Brain pericyte (primary cell): Measurements from ENCODE around the gene CPED1.
"Not testable (repeated sequence)": the region's sequence is repeated elsewhere in the genome, so short reads cannot be mapped to it uniquely, and the experiment has no call there.

Experiments
- DNase-seq: peaks from one replicate; pipeline ENCODE4 v3.0.0-alpha.2; 2012; ENCODE audit warnings: low read depth, low spot score

Gene CPED1

GRCh38 chr7:121313793-121314676 lies 325.5 kb downstream of the CPED1 start:
- no peak for DNase-seq

DNA sequence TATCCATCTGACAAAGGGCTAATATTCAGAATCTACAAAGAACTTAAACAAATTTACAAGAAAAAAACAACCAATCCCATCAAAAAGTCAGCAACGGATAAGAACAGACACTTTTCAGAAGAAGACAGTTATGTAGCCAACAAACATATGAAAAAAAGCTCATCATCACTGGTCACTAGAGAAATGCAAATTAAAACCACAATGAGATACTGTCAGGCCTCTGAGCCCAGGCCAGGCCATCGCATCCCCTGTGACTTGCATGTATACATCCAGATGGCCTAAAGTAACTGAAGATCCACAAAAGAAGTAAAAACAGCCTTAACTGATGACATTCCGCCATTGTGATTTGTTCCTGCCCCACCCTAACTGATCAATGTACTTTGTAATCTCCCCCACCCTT lies 326.7 kb downstream of the CPED1 start:
- not testable (repeated sequence) for DNase-seq

GRCh38 chr7:121322460-121322859 lies 333.9 kb downstream of the CPED1 start:
- DNase-seq = no peak

DNA sequence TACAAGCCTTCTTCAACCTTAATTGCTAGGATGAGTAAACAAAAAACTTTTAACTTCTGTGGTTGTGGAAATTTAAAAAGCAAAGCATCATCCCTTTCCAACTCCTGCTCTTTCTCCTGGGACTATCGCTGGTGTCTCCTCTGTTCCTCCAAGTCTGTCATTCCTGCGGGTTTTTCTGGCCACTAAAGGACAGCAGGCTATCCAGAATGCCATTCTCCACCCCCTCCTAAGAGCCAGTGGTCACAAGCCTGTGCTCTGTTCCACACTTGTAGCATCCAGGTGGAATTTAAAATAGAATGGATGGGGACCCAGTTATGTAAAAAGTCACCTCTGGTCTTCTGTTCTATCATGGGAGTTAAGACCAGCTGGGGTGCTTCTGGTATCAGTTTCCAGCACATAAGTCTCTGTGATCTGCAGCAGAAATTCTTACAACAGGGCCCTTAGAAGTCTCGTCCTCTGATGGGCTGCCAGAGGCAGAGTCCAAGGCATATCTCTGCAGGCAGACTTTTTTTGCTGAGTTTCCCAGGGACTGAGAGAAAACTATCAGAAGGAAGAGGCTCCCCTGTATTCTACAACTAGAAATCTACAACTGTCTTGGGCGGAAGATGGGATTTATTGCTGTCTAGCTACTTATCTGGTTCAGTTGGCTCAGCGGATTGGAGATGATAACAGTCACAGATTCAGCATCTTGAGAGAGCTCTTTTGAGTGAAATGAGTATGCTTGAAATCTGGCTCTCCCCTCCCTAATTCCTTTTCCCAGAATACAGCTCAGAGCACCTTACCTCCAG lies 335.2 kb downstream of the CPED1 start:
- DNase-seq = no peak

DNA sequence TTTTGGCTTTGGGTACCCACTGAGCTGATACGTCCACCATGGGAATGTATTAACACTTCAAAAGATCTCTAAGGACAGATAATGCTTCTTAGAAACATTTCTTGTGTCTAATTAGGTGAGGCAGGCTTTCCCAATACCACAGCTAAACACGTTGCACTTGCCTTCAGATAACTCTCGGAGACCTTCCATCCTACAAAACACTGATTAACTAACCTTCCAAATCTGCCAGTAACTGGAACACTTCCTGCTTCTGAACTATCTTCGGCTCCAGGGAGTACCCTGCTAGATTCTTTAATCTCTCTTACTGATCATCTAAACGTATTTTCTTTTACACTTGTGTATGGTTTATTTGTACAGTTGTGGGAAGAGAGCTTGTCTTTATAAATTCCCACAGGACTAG lies 339.2 kb downstream of the CPED1 start:
- no peak for DNase-seq

DNA sequence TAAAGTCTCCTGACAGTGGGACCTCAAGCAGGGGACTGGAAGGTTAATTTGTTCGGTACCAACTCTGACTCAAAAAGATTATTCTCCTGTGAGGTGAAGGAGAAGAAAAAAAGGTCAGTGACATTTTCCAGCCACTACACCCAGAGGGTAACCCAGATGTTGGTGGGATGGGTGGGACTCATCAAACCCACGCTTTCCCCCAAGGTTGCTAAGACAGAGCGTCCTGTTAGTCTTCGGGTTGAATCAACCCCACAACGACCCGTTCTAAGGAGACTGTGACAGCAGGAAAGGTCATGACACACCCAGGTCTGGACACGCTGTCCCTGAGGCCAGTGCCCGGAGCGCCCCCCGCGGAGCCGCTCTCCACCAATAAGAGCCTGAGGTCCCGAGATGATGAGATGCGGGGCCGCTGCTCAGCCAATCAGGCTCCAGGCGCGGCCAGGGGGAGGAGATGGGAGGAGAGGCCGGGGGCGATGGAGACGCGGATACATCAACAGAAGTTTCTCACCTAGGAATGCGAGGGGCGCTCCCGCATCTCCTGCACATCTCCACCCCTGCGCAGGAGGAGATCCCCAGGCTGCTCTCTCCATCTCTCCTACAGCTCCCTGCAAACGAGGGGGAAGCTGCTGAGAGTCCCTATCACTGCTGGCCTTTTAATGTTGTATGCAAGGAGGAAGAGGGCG lies 340.1 kb downstream of the CPED1 start, which contains the start of gene WNT16:
WNT16 (plus strand) TSS at position 493 of the 683 bp plus-strand sequence. CDS start 293 bp downstream, outside the sequence.
- DNase-seq = no peak

- no peak for DNase-seq
Observed at GRCh38 chr7:121329191-121330052, 340.9 kb downstream of the CPED1 start.

- DNase-seq = peak; percentile 60
Observed at GRCh38 chr7:121330053-121330833, 341.7 kb downstream of the CPED1 start.

- no peak for DNase-seq
Observed at GRCh38 chr7:121331048-121331447, 342.5 kb downstream of the CPED1 start.

- DNase-seq = no peak
Observed at GRCh38 chr7:121331574-121331973, 343.1 kb downstream of the CPED1 start.

GRCh38 chr7:121334376-121334775 lies 345.9 kb downstream of the CPED1 start:
- DNase-seq = no peak

DNA sequence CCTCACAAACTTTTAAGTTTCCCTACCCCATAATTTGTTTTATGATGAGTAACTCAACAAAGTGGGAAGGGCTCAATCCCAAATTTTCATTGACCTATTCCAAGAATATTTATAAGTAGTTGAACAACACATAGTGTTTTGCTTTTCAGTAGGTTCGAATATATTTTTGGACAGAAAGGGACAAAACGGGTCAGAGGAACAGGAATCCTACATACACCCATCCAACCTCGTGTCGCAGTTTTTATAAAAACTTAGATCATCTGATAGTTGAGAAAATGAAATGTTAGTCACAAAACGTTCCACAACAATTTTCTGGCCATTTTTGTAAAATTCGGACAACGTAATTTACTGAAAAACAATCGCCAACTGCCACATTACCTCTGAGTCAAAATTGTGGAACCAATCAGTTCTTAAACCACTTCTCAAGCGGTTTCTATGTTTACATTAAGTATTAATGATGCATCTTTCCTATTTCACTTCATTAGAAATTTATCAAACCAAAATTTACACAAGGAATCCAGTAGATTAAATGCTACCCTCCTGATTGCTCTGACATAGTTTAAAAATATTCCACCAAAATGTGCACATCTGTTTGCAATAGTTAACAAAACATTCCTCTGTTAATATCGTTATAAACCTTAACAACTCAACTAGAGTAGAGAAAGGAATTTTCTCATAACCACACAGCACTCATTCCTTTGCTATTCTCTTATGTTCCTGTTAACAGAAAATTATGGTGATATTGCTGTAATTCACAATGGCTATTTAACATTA lies 346.6 kb downstream of the CPED1 start:
- DNase-seq = no peak

DNA sequence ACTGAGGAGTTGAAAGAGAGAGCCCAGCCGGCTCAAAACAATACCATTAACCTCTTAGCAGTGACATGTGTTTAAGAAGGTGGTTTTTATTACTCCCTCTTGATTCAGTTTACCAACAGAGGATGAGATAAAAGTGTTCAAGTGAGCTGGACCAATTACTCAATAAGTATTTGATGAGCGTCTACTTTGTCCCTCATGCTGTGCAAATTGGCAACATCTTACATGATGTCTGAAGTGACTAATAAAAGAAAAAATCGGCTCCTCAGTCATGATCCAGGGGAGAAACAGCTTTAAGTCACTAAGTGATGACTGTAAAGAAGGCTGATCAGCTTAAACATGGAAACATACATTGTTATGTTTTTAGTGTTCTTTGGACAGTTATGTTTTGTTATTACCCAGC lies 348.1 kb downstream of the CPED1 start:
- DNase-seq = no peak

GRCh38 chr7:121337398-121337797 lies 348.9 kb downstream of the CPED1 start:
- no peak for DNase-seq

DNA sequence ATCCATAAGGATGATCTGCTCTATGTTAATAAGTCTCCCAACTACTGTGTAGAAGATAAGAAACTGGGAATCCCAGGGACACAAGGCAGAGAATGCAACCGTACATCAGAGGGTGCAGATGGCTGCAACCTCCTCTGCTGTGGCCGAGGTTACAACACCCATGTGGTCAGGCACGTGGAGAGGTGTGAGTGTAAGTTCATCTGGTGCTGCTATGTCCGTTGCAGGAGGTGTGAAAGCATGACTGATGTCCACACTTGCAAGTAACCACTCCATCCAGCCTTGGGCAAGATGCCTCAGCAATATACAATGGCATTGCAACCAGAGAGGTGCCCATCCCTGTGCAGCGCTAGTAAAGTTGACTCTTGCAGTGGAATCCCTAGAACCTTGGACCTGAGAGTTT lies 350.6 kb downstream of the CPED1 start:
- DNase-seq = no peak

GRCh38 chr7:121341933-121342332 lies 353.4 kb downstream of the CPED1 start:
- DNase-seq = no peak

GRCh38 chr7:121342631-121343030 lies 354.1 kb downstream of the CPED1 start:
- no peak for DNase-seq

DNA sequence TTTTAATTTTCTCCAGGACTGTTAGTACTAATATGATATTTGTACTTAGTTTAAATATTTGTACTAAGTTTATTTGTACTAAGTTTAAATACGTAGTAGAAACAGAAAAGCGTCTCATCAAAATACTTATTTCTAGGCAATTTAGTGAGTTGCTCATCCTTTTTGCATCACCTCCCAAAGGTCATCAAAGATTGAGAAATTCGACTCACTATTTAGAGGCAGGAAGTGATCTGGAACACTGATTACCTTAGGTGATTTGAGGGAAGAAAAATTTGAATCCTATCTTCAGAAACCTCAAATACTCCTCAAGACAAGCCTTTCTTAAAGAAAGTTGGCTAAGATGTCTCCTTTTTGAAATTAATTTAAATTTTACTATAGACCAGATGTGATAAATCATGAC lies 354.8 kb downstream of the CPED1 start:
- DNase-seq = no peak

- DNase-seq = no peak
Observed at GRCh38 chr7:121344093-121344492, 355.6 kb downstream of the CPED1 start.

GRCh38 chr7:121344497-121344896 lies 356.0 kb downstream of the CPED1 start:
- no peak for DNase-seq
